ENCODE results near the gene IFNL3. TPM values are rescaled to one million over a fixed set of nuclear protein-coding genes. Genes with fewer than 3 reads are reported as not detected.

Gene IFNL3
- total and polyA plus RNA-seq, 9 of the 15 experiments (the other 6 are each of a cell fraction or from before 2014, with no cell fraction given), result not detected

- TF ChIP-seq PREB (CRISPR knock-in tag; IDR thresholded peaks at IDR 0.05) (peak; percentile 87; the same call in 1 of the 2 replicates), ATF7 (IDR thresholded peaks at IDR 0.05) (peak; percentile 65; the same call in 1 of the 2 replicates), ZBTB9 (CRISPR knock-in tag; IDR thresholded peaks at IDR 0.05) (no peak), TBP (optimal IDR thresholded peaks at IDR 0.05; ENCODE audit: low read depth, low read length) (peak; percentile 87), TEAD4 (IDR thresholded peaks at IDR 0.05; ENCODE audit: low read length) (no peak), TEAD4 (CRISPR knock-in tag; IDR thresholded peaks at IDR 0.05; ENCODE audit: borderline replicate concordance) (no peak), TEAD1 (CRISPR knock-in tag; IDR thresholded peaks at IDR 0.05) (0 out of 4 replicates have a peak, but pooled peaks of 1 of the 2 experiments have one; percentile 25), HNRNPK (IDR thresholded peaks at IDR 0.05; ENCODE audit: low read depth, low read length, poor library complexity, severe bottlenecking) (no peak), NRF1 (conservative IDR thresholded peaks at IDR 0.05 in 1 of 2, IDR thresholded peaks at IDR 0.05 in 1 of 2) (peak in 1 of 2 experiments; percentile 36; a peak in 1 of 4 replicates), NR2C1 (IDR thresholded peaks at IDR 0.05) (peak; percentile 93), NR2C1 (tag; IDR thresholded peaks at IDR 0.05) (peak; percentile 92), MGA (IDR thresholded peaks at IDR 0.05) (peak; percentile 62), SAFB2 (IDR thresholded peaks at IDR 0.05; ENCODE audit: borderline replicate concordance, low read depth, low read length, severe bottlenecking) (no peak)
Measured at GRCh38 chr19:39254531-39255345, 9.9 kb upstream of the IFNL3 start (continued).
